HepG2 (cell line): ENCODE measurements around the gene OR10AG1. TPM values are rescaled to one million over a fixed set of nuclear protein-coding genes. Genes with fewer than 3 reads are reported as not detected.

Experiments used
- ATAC-seq: fragments of 200-7000 bp; cut with Tn5 transposase; 3 replicates; pipeline ENCODE4 v1.9.1; 2020; ENCODE audit warnings: mild to moderate bottlenecking, moderate library complexity
- BruUV-seq: library from RNA; stranded (reverse); fragments of 400-500 nt; replicated peaks from 2 replicates; lab custom pipeline; 2021; lab: Mats Ljungman, UMichigan
- CTCF ChIA-PET: fragments of 300-600 bp; formaldehyde crosslinking; extraction: SDS; loops from one replicate; lab custom pipeline; 2021; ENCODE audit warnings: low total read pairs, inconsistent platforms, low intra/inter-chr PET ratio; lab: Yijun Ruan, JAX
- POLR2A ChIA-PET: fragments of 350-600 bp; sonication (Branson Sonifier 250); formaldehyde crosslinking; loops from one replicate; lab custom pipeline; 2020; ENCODE audit warnings: antibody characterized with exemption, inconsistent platforms; lab: Yijun Ruan, JAX
- DNase-seq: peaks from one replicate; pipeline ENCODE4 v3.0.0-alpha.2; 2015; ENCODE audit warnings: low spot score
- FAIRE-seq: peaks from 3 replicates; lab custom pipeline; 2011; peaks lifted over from hg19 to GRCh38; lab: Jason Lieb, UNC
- H2AFZ ChIP-seq: one replicate; pipeline ENCODE4 v1.6.1; 2011; ENCODE audit warnings: low read length, inconsistent platforms
- H3K27ac ChIP-seq: fragments of 300-600 bp; 3 replicates; pipeline ENCODE4 v1.8.0; 2011; ENCODE audit warnings: mixed run types, mild to moderate bottlenecking, mixed read lengths, low read length, inconsistent platforms; ENCODE audit not compliant: insufficient read depth; ENCODE audit errors: extremely low read length
- H3K27me3 ChIP-seq, 2 experiments: fragments of 200-600 bp in 1 of 2; 2 replicates in 1 of 2; 3 replicates in 1 of 2; pipeline versions ENCODE4 v1.6.0 to v1.8.0; 2011; ENCODE audit warnings: low read length in 2 of 2, mild to moderate bottlenecking in 2 of 2, moderate library complexity in 2 of 2, inconsistent platforms in 1 of 2; ENCODE audit not compliant: insufficient read depth in 2 of 2, control insufficient read depth in 1 of 2
- H3K36me3 ChIP-seq, 2 experiments: fragments of 200-600 bp in 1 of 2; replicated peaks in 1 of 2; 2 replicates in 1 of 2; 3 replicates in 1 of 2; pipeline versions ENCODE4 v1.5.1 to v1.8.0; 2011; ENCODE audit warnings: low read length in 2 of 2, inconsistent platforms in 1 of 2; ENCODE audit not compliant: insufficient read depth in 2 of 2, control insufficient read depth in 1 of 2
- H3K4me1 ChIP-seq: 2 replicates; pipeline ENCODE4 v1.5.1; 2012; ENCODE audit warnings: low read length, inconsistent platforms; ENCODE audit not compliant: insufficient read depth
- H3K4me2 ChIP-seq: 2 replicates; pipeline ENCODE4 v1.6.0; 2011; ENCODE audit warnings: low read depth, low read length, inconsistent platforms
- H3K4me3 ChIP-seq, 3 experiments: fragments of 200-600 bp in 1 of 3; sonication (generic), shearing (Covaris generic) in 1 of 3; replicated peaks in 1 of 3; 2 replicates each; pipeline ENCODE4 v1.5.1; 2011 to 2016; ENCODE audit warnings: low read length in 3 of 3, inconsistent platforms in 2 of 3, low read depth in 2 of 3, mild to moderate bottlenecking in 2 of 3, control low read depth in 1 of 3, mixed read lengths in 1 of 3; ENCODE audit not compliant: insufficient read depth in 1 of 3
- H3K79me2 ChIP-seq: one replicate; pipeline ENCODE4 v1.6.1; 2011; ENCODE audit warnings: low read length, inconsistent platforms; ENCODE audit not compliant: insufficient read depth
- H3K9ac ChIP-seq: 2 replicates; pipeline ENCODE4 v1.6.0; 2011; ENCODE audit warnings: mild to moderate bottlenecking, low read depth, low read length, inconsistent platforms; ENCODE audit not compliant: insufficient read depth
- H3K9me3 ChIP-seq: 2 replicates; pipeline ENCODE4 v1.5.1; 2012; ENCODE audit warnings: mild to moderate bottlenecking, low read length
- H4K20me1 ChIP-seq: 2 replicates; pipeline ENCODE4 v1.6.0; 2011; ENCODE audit warnings: inconsistent platforms, mild to moderate bottlenecking, low read length, moderate library complexity; ENCODE audit not compliant: insufficient read depth
- KDM5A ChIP-seq: fragments of 200-600 bp; sonication (generic); IDR thresholded peaks from 2 replicates; pipeline ENCODE4 v1.7.0; 2018; ENCODE audit warnings: antibody characterized with exemption, mild to moderate bottlenecking, low read length, borderline replicate concordance
- MEF2D ChIP-seq: sonication (generic); formaldehyde crosslinking; IDR thresholded peaks from 2 replicates; pipeline ENCODE4 v1.5.1; 2020; ENCODE audit warnings: mild to moderate bottlenecking, missing genetic modification reagents
- MLX ChIP-seq: IDR thresholded peaks from 2 replicates; pipeline ENCODE4 v1.6.1; 2016
- ZBTB8A ChIP-seq: sonication (generic); formaldehyde crosslinking; IDR thresholded peaks from 2 replicates; pipeline ENCODE4 v1.4.0; 2020; ENCODE audit warnings: mild to moderate bottlenecking, low read depth, missing genetic modification reagents, borderline replicate concordance
- ZNF280B ChIP-seq: sonication (generic); formaldehyde crosslinking; IDR thresholded peaks from 2 replicates; pipeline ENCODE4 v1.5.0; 2020; ENCODE audit warnings: missing genetic modification reagents, mild to moderate bottlenecking, borderline replicate concordance
- ZNF567 ChIP-seq: sonication (generic); formaldehyde crosslinking; IDR thresholded peaks from 2 replicates; pipeline ENCODE4 v1.8.1; 2023; ENCODE audit warnings: mild to moderate bottlenecking, missing genetic modification reagents, borderline replicate concordance
- ZNF589 ChIP-seq: sonication (generic); formaldehyde crosslinking; conservative IDR thresholded peaks from 2 replicates; pipeline ENCODE4 v1.8.0; 2022; ENCODE audit warnings: mild to moderate bottlenecking, moderate library complexity, missing genetic modification reagents
- ZNF605 ChIP-seq: sonication (generic); formaldehyde crosslinking; IDR thresholded peaks from 2 replicates; pipeline ENCODE4 v1.8.0; 2022; ENCODE audit warnings: mild to moderate bottlenecking, missing genetic modification reagents
- ZNF687 ChIP-seq: sonication (generic); formaldehyde crosslinking; IDR thresholded peaks from 2 replicates; pipeline ENCODE4 v1.5.1; 2020; ENCODE audit warnings: mild to moderate bottlenecking, missing genetic modification reagents, moderate library complexity
- ZNF724P ChIP-seq: sonication (generic); formaldehyde crosslinking; IDR thresholded peaks from 2 replicates; pipeline ENCODE4 v1.8.0; 2022; ENCODE audit warnings: missing genetic modification reagents, borderline replicate concordance
- WGBS: methylation state at CpG from one replicate; pipeline ENCODE4 v1.1.6; 2017; ENCODE audit warnings: low lambda C conversion rate; 5-methylcytosine and 5-hydroxymethylcytosine counted together
- in situ Hi-C: cut with HindIII; loops from 2 replicates; pipeline ENCODE4 v1.10.0; 2017; ENCODE audit warnings: low pct_unique_long_range_greater_than_20kb; ENCODE audit not compliant: extremely low pct_ligation_motif_present
- intact Hi-C: fragments of 100-400 bp; cut with micrococcal nuclease; formaldehyde crosslinking; loops from one replicate; pipeline ENCODE4 v1.10.0; 2022; ENCODE audit not compliant: unreplicated experiment
- polyA plus RNA-seq, 8 experiments: library from polyadenylated mRNA; depleted of rRNA in 3 of 8; stranded (reverse) in 7 of 8; unstranded in 1 of 8; fragments of >200 nt; fragmentation: Illumina TruSeq in 4 of 8; extraction: Trizol in 4 of 8; gene quantifications; 2 replicates each; pipeline versions ENCODE4 v1.2.1 to v1.2.3, GENCODE V29; 2011 to 2016; ENCODE audit warnings: low read depth in 4 of 8, missing spikeins in 1 of 8, mixed read lengths in 1 of 8; ENCODE audit not compliant: insufficient read depth in 1 of 8
- total RNA-seq, 5 experiments: library from RNA; depleted of rRNA; stranded (reverse); fragments of >200 nt; fragmentation: Illumina TruSeq; extraction: Trizol; gene quantifications; 2 replicates each; pipeline ENCODE4 v1.2.3, GENCODE V29; 2016; ENCODE audit warnings: low read depth in 1 of 5

The OR10AG1 gene
- total and polyA plus RNA-seq, 2 of the 13 experiments (the other 11 are each of a cell fraction or from before 2014, with no cell fraction given): not detected

- no TSS peak for BruUV-seq
- Histone ChIP-seq H3K9me3 (peaks cover 29% of the 10 kb centered on the region), H3K27ac (no peak overlapping the region), H3K4me2 (no peak overlapping the region), H3K36me3 (no peaks in the 10 kb centered on the region), H3K4me1 (no peaks in the 10 kb centered on the region), H3K27me3 (no peaks in the 10 kb centered on the region), H3K79me2 (no peaks in the 10 kb centered on the region), H3K4me3 (no peak overlapping the region), H4K20me1 (no peaks in the 10 kb centered on the region), H3K9ac (no peak overlapping the region), H2AFZ (no peak overlapping the region)
- TF ChIP-seq KDM5A: no peak
- FAIRE-seq (no peak), ATAC-seq (no peak), DNase-seq (no peak)
- CTCF ChIA-PET: no interaction called here
- POLR2A ChIA-PET: no interaction called here
- intact Hi-C loops (no loop called here), in situ Hi-C loops (no loop called here)
Measured at GRCh38 chr11:56010716-56011115, 41.0 kb upstream of the OR10AG1 start.

- TF ChIP-seq ZNF589 (CRISPR knock-in tag): no peak
- no peak for TF ChIP-seq ZBTB8A (CRISPR knock-in tag)
- no peak for TF ChIP-seq ZNF724P (CRISPR knock-in tag)
- no peak for TF ChIP-seq ZNF567 (CRISPR knock-in tag)
- no peak for TF ChIP-seq ZNF605 (CRISPR knock-in tag)
- no peak for TF ChIP-seq ZNF280B (CRISPR knock-in tag)
- no peak for TF ChIP-seq MEF2D (CRISPR knock-in tag)
- TF ChIP-seq ZNF687 (CRISPR knock-in tag): no peak
- no peak for TF ChIP-seq MLX (CRISPR knock-in tag)
- Histone ChIP-seq H3K36me3 (no peaks in the 10 kb centered on the region), H3K27me3 (no peaks in the 10 kb centered on the region), H3K27ac (no peak within 1 kb of the TSS), H3K9ac (no peak within 1 kb of the TSS), H3K4me1 (no peaks in the 10 kb centered on the region), H3K4me2 (no peak within 1 kb of the TSS), H4K20me1 (no peaks in the 10 kb centered on the region), H3K79me2 (no peaks in the 10 kb centered on the region), H3K9me3 (peaks cover 39% of the 10 kb centered on the region), H3K4me3 (no peak within 1 kb of the TSS), H2AFZ (no peak within 1 kb of the TSS)
- ATAC-seq (no peak), DNase-seq (no peak), FAIRE-seq (no peak)
- in situ Hi-C loops: no loop called here
- ChIA-PET CTCF (no interaction called here), POLR2A (no interaction called here)
- intact Hi-C loops: no loop called here
- BruUV-seq: no TSS peak
- WGBS: 3% methylated on average over 2 of the region's 2 CpGs
Measured at GRCh38 chr11:55994525-55994924, 24.8 kb upstream of the OR10AG1 start, which contains the start of gene OR5F1. Gene OR5F1 (minus strand): TSS chr11:55994625. CDS start chr11:55994625, 0 bp downstream.
